Psoas muscle (tissue), 8 donors: Measurements from ENCODE around the gene SEC24D. TPM values are rescaled to one million over a fixed set of nuclear protein-coding genes. Genes with fewer than 3 reads are reported as not detected.

Experiments used
- ATAC-seq, 4 donors: fragments of 200-7000 bp; cut with Tn5 transposase; one replicate each; pipeline ENCODE4 v1.9.1; 2020; ENCODE audit warnings: moderate library complexity in 3 of 4, mild to moderate bottlenecking in 2 of 4
- DNase-seq, 2 donors: peaks; one replicate each; pipeline ENCODE4 v3.0.0-alpha.2; 2020
- H3K27ac ChIP-seq: fragments of 200-600 bp; one replicate; pipeline ENCODE4 v1.8.0; 2022
- H3K27me3 ChIP-seq, 3 donors: fragments of 200-600 bp in 1 of 3; one replicate each; pipeline versions ENCODE4 v1.6.1 to v1.8.0; 2013 to 2022; ENCODE audit warnings: low read length in 2 of 3, mild to moderate bottlenecking in 2 of 3, moderate library complexity in 1 of 3; ENCODE audit not compliant: insufficient read depth in 3 of 3
- H3K36me3 ChIP-seq, 2 donors: fragments of 200-600 bp in 1 of 2; one replicate each; pipeline versions ENCODE4 v1.6.1 to v1.8.0; 2013 to 2022; ENCODE audit warnings: low read depth in 1 of 2, mild to moderate bottlenecking in 1 of 2, moderate library complexity in 1 of 2; ENCODE audit not compliant: insufficient read depth in 1 of 2
- H3K4me1 ChIP-seq: fragments of 200-600 bp; one replicate; pipeline ENCODE4 v1.8.0; 2022
- H3K4me3 ChIP-seq: fragments of 200-600 bp; one replicate; pipeline ENCODE4 v1.8.0; 2022; ENCODE audit warnings: mild to moderate bottlenecking
- H3K9me3 ChIP-seq: fragments of 200-600 bp; one replicate; pipeline ENCODE4 v1.8.0; 2022
- WGBS, 3 donors: extraction: QIAGEN DNeasy Blood & Tissue Kit; methylation state at CpG; one replicate each; pipeline versions ENCODE4 v1.1.6 to v1.1.7; 2013; 5-methylcytosine and 5-hydroxymethylcytosine counted together
- intact Hi-C, 2 donors: fragments of 100-400 bp; cut with DNase I; formaldehyde crosslinking; loops; one replicate each; pipeline versions ENCODE4 v1.11.0 to v1.14.2; 2022
- polyA plus RNA-seq, 3 donors: library from polyadenylated mRNA; stranded (reverse); fragments of 200-250 nt; gene quantifications; one replicate each; pipeline ENCODE4 v1.2.3, GENCODE V29; 2013
- total RNA-seq, 4 donors: library from RNA; stranded (reverse); fragmentation: NEBNext Ultra II Directional in 2 of 4; extraction: Animal tissue kit (Norgen Biotek cat#: 25700) in 2 of 4; gene quantifications; one replicate each; pipeline versions ENCODE4 v1.2.1 to v1.2.4, GENCODE V29; 2021 to 2023
- TF ChIP-seq, protein P1 (sequence below): fragments of 200-600 bp; IDR thresholded peaks from one replicate; pipeline ENCODE4 v1.8.0; 2022; ENCODE audit warnings: antibody characterized with exemption
- donor health status: healthy with polysubstance abuse.
- donor health status: DM: no; HTN: no; CAD: no; lungs with moderate emphysema.
- donor health status: Bipolar disorder and iron deficiency.
- donor health status: healthy.
- donor health status: DM: yes; HTN: yes; CAD: no.
- donor health status: DM: no; HTN: no; CAD: no.
- donor health status: DM: no; HTN: no; CAD: no.
- donor health status: DM: yes; HTN: yes; CAD: no.

Gene SEC24D
- total and polyA plus RNA-seq, 7 donors = 2.4 to 13.7 (median 5.9) TPM

DNA sequence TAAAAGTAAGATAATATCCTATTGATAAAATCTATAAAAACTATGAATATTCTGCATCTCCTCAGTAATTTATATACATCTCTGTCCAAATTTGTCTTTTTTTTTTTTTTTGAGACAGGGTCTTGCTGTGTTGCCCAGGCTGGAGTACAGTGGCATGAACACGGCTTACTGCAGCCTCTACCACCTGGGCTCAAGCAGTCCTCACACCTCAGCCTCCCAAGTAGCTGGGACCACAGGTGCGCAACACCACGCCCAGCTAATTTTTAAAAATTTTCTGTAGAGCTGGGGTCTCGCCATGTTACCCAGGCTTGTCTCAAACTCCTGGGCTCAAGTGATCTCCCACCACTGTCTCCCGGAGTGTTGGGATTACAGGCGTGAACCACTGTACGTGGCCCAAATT lies 12.3 kb upstream of the SEC24D start:
- Histone ChIP-seq H3K36me3 (no peaks in the 10 kb centered on the region), H3K27me3 (no peaks in the 10 kb centered on the region), H3K4me3 (no peak overlapping the region), H3K4me1 (no peaks in the 10 kb centered on the region), H3K27ac (no peak overlapping the region), H3K9me3 (no peaks in the 10 kb centered on the region)
- TF ChIP-seq, protein P1, sequence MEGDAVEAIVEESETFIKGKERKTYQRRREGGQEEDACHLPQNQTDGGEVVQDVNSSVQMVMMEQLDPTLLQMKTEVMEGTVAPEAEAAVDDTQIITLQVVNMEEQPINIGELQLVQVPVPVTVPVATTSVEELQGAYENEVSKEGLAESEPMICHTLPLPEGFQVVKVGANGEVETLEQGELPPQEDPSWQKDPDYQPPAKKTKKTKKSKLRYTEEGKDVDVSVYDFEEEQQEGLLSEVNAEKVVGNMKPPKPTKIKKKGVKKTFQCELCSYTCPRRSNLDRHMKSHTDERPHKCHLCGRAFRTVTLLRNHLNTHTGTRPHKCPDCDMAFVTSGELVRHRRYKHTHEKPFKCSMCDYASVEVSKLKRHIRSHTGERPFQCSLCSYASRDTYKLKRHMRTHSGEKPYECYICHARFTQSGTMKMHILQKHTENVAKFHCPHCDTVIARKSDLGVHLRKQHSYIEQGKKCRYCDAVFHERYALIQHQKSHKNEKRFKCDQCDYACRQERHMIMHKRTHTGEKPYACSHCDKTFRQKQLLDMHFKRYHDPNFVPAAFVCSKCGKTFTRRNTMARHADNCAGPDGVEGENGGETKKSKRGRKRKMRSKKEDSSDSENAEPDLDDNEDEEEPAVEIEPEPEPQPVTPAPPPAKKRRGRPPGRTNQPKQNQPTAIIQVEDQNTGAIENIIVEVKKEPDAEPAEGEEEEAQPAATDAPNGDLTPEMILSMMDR = no peak
- WGBS, 3 donors = 90 to 96% (median 94%) methylated on average over 7 of the region's 7 CpGs
- ATAC-seq (no peak), DNase-seq (no peak)
- intact Hi-C loops = no loop called here

DNA sequence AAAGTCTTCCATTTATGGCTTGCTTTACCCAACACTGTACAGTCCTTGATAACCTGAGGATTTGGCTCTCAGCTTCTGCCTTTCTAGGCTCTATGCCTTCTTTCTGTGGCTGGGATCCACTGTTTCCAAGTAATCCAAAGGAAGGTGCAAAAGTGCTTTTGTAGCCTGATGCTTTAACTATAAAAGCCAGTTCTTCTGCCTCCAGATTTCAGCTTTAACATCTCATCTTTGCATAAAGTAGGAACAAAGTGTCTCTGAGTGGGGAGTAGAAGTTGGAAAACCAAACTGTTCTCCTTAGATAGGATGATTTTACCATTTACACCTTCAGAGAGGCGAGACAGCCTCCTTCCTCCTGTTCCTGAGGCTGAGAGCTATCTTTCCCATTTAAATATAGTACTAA lies 11.1 kb upstream of the SEC24D start:
- TF ChIP-seq, protein P1 = no peak
- Histone ChIP-seq H3K9me3 (no peaks in the 10 kb centered on the region), H3K27me3 (no peaks in the 10 kb centered on the region), H3K27ac (no peak overlapping the region), H3K36me3 (no peaks in the 10 kb centered on the region), H3K4me1 (no peaks in the 10 kb centered on the region), H3K4me3 (no peak overlapping the region)
- 80 to 94% (median 89%) methylated on average over 1 of the region's 1 CpG for WGBS, 3 donors
- no peak for DNase-seq
- intact Hi-C loops = no loop called here
- no peak for ATAC-seq

DNA sequence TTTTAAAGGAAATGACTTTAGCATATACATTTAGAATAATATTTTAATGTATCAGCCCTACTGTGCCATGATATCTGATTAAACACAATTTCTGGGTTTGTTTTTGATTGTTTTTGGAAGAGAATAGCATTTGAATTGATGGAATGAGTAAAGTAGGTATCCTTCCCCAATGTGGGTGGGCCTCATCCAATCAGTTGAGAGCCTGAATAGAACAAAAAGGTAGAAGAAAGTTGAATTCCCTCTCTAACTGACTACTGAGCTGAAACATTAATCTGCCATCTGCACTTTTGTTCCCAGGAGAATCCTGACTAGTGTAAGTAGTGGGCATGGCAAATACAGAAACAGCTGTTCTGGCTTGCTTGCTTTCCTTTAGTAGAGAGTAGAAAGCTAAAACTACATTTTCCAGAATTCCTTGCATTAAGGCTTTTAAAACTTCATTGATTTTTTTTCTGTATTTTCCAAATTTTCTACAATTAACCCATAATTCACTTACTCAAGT lies 9.7 kb upstream of the SEC24D start:
- TF ChIP-seq, protein P1 = no peak
- Histone ChIP-seq H3K36me3 (no peaks in the 10 kb centered on the region), H3K27ac (no peak overlapping the region), H3K27me3 (no peaks in the 10 kb centered on the region), H3K4me1 (no peaks in the 10 kb centered on the region), H3K4me3 (no peak overlapping the region), H3K9me3 (no peaks in the 10 kb centered on the region)
- ATAC-seq (no peak), DNase-seq (no peak)
- intact Hi-C loops = no loop called here

DNA sequence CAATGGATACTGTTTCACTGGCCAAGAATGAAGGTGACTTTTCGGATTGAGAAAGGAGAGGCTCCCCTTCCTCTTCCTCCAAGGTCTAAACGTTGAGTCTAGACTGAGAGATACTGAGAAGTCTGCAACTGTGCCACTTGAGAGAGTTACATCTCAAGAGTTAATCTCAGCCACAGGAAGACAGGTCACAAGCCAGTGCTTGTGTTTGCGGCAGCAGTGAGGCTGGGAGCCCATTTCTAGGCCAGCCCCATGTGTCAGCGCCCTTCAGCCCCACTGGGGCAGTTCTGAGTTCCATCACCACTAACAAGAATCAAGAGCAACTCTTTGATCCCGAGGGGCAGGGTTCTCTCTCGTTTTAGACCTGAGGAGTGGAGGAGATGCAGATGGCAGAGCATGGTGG lies 7.3 kb upstream of the SEC24D start:
- no peak for ATAC-seq
- TF ChIP-seq, protein P1 = no peak
- Histone ChIP-seq H3K9me3 (no peaks in the 10 kb centered on the region), H3K27me3 (no peaks in the 10 kb centered on the region), H3K27ac (no peak overlapping the region), H3K4me3 (no peak overlapping the region), H3K4me1 (peaks cover 3% of the 10 kb centered on the region), H3K36me3 (no peaks in the 10 kb centered on the region)
- DNase-seq = no peak
- 61 to 75% (median 75%) methylated on average over 6 of the region's 6 CpGs for WGBS, 3 donors
- intact Hi-C loops = no loop called here

DNA sequence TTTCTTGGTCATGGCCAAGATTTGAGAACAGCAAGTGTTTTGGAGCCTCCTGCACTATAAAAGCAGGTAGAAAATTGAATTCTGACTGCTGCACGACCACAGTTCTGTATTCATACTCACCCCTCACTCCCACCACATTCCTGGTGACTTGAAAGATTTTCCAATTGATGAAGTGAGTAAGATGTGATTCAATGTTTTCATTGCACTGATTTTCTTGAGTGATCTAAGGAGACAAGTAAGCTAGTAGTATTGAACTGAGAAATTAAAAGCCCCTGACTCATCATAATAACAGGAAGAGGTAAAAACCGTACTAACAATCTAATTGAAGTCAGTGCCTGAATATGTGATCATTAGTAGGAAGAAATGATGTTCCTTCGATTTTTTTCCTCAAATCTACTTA lies 6.1 kb upstream of the SEC24D start:
- TF ChIP-seq, protein P1 = no peak
- 41 to 85% (median 81%) methylated on average over 3 of the region's 3 CpGs for WGBS, 3 donors
- Histone ChIP-seq H3K4me1 (peaks cover 3% of the 10 kb centered on the region), H3K9me3 (no peaks in the 10 kb centered on the region), H3K27ac (no peak overlapping the region), H3K36me3 (no peaks in the 10 kb centered on the region), H3K27me3 (no peaks in the 10 kb centered on the region), H3K4me3 (no peak overlapping the region)
- no peak for DNase-seq
- intact Hi-C loops = no loop called here
- no peak for ATAC-seq
